ENCODE data around the gene SIGLEC5.

SIGLEC5 gene

DNA sequence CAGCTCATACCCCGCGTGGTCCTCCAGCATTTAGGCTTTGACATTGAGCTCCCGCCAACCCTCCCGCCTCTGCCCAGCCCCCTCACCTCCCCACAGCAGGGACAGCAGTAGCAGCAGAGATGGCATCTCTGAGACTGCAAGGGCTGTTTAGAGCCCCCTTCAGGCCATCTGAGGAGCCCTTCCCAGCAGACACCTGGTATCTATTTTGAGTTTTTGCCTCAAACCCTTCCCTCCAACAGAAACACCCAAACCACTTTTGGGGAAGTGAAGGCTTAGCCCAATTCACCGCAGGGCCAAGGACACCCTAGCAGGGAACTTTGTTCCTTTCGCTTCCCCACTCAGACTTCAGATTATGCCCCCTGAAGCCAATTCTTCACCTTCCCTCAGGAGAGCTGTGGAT is 65.4 kb downstream of the SIGLEC5 start:
- Histone ChIP-seq H3K9me2 (replicated peaks; ENCODE audit: insufficient read depth, low read length) (no peaks in the 10 kb centered on the region), H3K4me3 (ENCODE audit: insufficient read depth, low read length, poor library complexity, severe bottlenecking) (no peak overlapping the region), H3K79me2 (ENCODE audit: insufficient read depth, low read length) (no peaks in the 10 kb centered on the region), H3K36me3 (ENCODE audit: low read length) (no peaks in the 10 kb centered on the region), H3K9ac (ENCODE audit: low read length) (no peak overlapping the region), H4K20me1 (ENCODE audit: low read depth, low read length) (no peaks in the 10 kb centered on the region), H2AFZ (ENCODE audit: low read depth, low read length, severe bottlenecking) (no peak overlapping the region), H3F3A (ENCODE audit: insufficient read depth) (no peaks in the 10 kb centered on the region), H3K27me3 (ENCODE audit: low read length) (no peaks in the 10 kb centered on the region), H3K9me3 (ENCODE audit: insufficient read depth, low read length) (no peaks in the 10 kb centered on the region), H3K4me2 (ENCODE audit: low read depth, low read length, poor library complexity, severe bottlenecking) (no peak overlapping the region), H3K27ac (ENCODE audit: low read depth, low read length) (no peak overlapping the region)
- TF ChIP-seq EZH2phosphoT487 (conservative IDR thresholded peaks at IDR 0.05; ENCODE audit: low read length), result no peak
- TF ChIP-seq CTCF (IDR thresholded peaks at IDR 0.05; ENCODE audit: insufficient read depth, low read length, poor library complexity, severe bottlenecking), result no peak
